ENCODE measurements around the gene EFCAB5. TPM values are rescaled to one million over a fixed set of nuclear protein-coding genes. Genes with fewer than 3 reads are reported as not detected.
"Not testable (repeated sequence)": the region's sequence is repeated elsewhere in the genome, so short reads cannot be mapped to it uniquely, and the experiment has no call there.

Gene EFCAB5
- total RNA-seq, 2 experiments from 2014 or later: 0.27 to 0.54 TPM

- Mint-ChIP-seq H3K27me3 (no peaks in the 10 kb centered on the region), H3K4me1 (peaks cover 5% of the 10 kb centered on the region), H3K27ac (no peak overlapping the region), H3K9me3 (ENCODE audit: low read depth) (no peaks in the 10 kb centered on the region), H3K4me3 (no peak overlapping the region), H3K36me3 (ENCODE audit: low read depth) (no peaks in the 10 kb centered on the region)
- POLR2A ChIA-PET: no interaction called here
- CTCF ChIA-PET: interaction anchor here (1.2 to 1.3 kb wide), 2 partner anchors 12 to 24 kb away, joined by 3 read pairs; no protein-coding TSS in a partner anchor
- ATAC-seq (no peak), DNase-seq (no peak)
- intact Hi-C loops (cut with DNase I, micrococcal nuclease): no loop called here
Observed at GRCh38 chr17:30101686-30102390, 160.4 kb downstream of the EFCAB5 start.

GRCh38 chr17:30103921-30104320 lies 162.5 kb downstream of the EFCAB5 start:
- CTCF ChIA-PET: interaction anchor here (0.6 to 4.4 kb wide), 37 partner anchors 10 to 730 kb away, joined by 3 to 64 read pairs (median 6); partner anchors contain the start of genes BLMH, NSRP1 and TMIGD1
- no peaks in the 10 kb centered on the region for H3K36me3 Mint-ChIP-seq (ENCODE audit: low read depth)
- H3K27me3 Mint-ChIP-seq: peaks cover 2% of the 10 kb centered on the region
- peaks cover 5% of the 10 kb centered on the region for H3K4me1 Mint-ChIP-seq
- intact Hi-C loops (cut with DNase I, micrococcal nuclease): loop anchor here (1.0 to 2.0 kb wide), 3 partner anchors 133 to 615 kb away; no protein-coding TSS in a partner anchor
- no peak for DNase-seq
- H3K27ac Mint-ChIP-seq: no peak overlapping the region
- H3K4me3 Mint-ChIP-seq: no peak overlapping the region
- ATAC-seq: no peak
- POLR2A ChIA-PET: no interaction called here
- H3K9me3 Mint-ChIP-seq (ENCODE audit: low read depth): no peaks in the 10 kb centered on the region

GRCh38 chr17:30104575-30105339 lies 163.3 kb downstream of the EFCAB5 start:
- ChIA-PET POLR2A (interaction anchor here (0.6 to 0.7 kb wide), 2 partner anchors 14 to 31 kb away, joined by 6 to 7 read pairs; no protein-coding TSS in a partner anchor), CTCF (interaction anchor here (0.5 to 4.4 kb wide), 61 partner anchors 9 to 957 kb away, joined by 3 to 64 read pairs (median 4); partner anchors contain the start of genes BLMH, NSRP1 and TMIGD1)
- intact Hi-C loops (cut with DNase I, micrococcal nuclease): loop anchor here (1.0 to 5.0 kb wide), 4 partner anchors 132 to 614 kb away; partner anchors contain the start of gene SLC6A4 (in 1 of the 2)
- peak; percentile 97 for ATAC-seq
- peak; percentile 81 for DNase-seq
- Mint-ChIP-seq H3K4me3 (peak overlapping the region; percentile 67), H3K9me3 (ENCODE audit: low read depth) (no peaks in the 10 kb centered on the region), H3K36me3 (ENCODE audit: low read depth) (no peaks in the 10 kb centered on the region), H3K27me3 (peaks cover 2% of the 10 kb centered on the region), H3K4me1 (peaks cover 5% of the 10 kb centered on the region), H3K27ac (peak overlapping the region; percentile 24)

GRCh38 chr17:30112794-30113193 lies 171.4 kb downstream of the EFCAB5 start:
- Mint-ChIP-seq H3K4me3 (no peak overlapping the region), H3K4me1 (peaks cover 10% of the 10 kb centered on the region), H3K9me3 (ENCODE audit: low read depth) (no peaks in the 10 kb centered on the region), H3K27me3 (peaks cover under 1% of the 10 kb centered on the region), H3K36me3 (ENCODE audit: low read depth) (peaks cover 5% of the 10 kb centered on the region), H3K27ac (no peak overlapping the region)
- ATAC-seq (no peak), DNase-seq (no peak)
- ChIA-PET CTCF (interaction anchor here (1.0 to 5.4 kb wide), 4 partner anchors 8 to 41 kb away, joined by 3 to 30 read pairs (median 18); no protein-coding TSS in a partner anchor), POLR2A (no interaction called here)
- intact Hi-C loops (cut with DNase I, micrococcal nuclease): loop anchor here in 1 of 2 experiments (10.0 kb wide), 1 partner anchor 488 kb away; the partner anchor contains the start of gene CORO6

GRCh38 chr17:30113213-30113612 lies 171.8 kb downstream of the EFCAB5 start:
- Mint-ChIP-seq H3K4me3 (no peak overlapping the region), H3K27ac (no peak overlapping the region), H3K4me1 (peaks cover 14% of the 10 kb centered on the region), H3K9me3 (ENCODE audit: low read depth) (no peaks in the 10 kb centered on the region), H3K27me3 (no peaks in the 10 kb centered on the region), H3K36me3 (ENCODE audit: low read depth) (peaks cover 8% of the 10 kb centered on the region)
- ATAC-seq: peak; percentile 3
- ChIA-PET POLR2A (no interaction called here), CTCF (interaction anchor here (1.0 to 5.4 kb wide), 6 partner anchors 8 to 245 kb away, joined by 3 to 30 read pairs (median 4); no protein-coding TSS in a partner anchor)
- DNase-seq: peak; percentile 40
- intact Hi-C loops (cut with DNase I, micrococcal nuclease): loop anchor here in 1 of 2 experiments (10.0 kb wide), 1 partner anchor 488 kb away; the partner anchor contains the start of gene CORO6

- H3K4me3 Mint-ChIP-seq: peak overlapping the region; percentile 90
- no peaks in the 10 kb centered on the region for H3K9me3 Mint-ChIP-seq (ENCODE audit: low read depth)
- ChIA-PET POLR2A (no interaction called here), CTCF (interaction anchor here (2.4 to 5.4 kb wide), 2 partner anchors 9 to 11 kb away, joined by 21 to 30 read pairs; no protein-coding TSS in a partner anchor)
- H3K27me3 Mint-ChIP-seq: no peaks in the 10 kb centered on the region
- H3K36me3 Mint-ChIP-seq (ENCODE audit: low read depth): peaks cover 29% of the 10 kb centered on the region
- peak overlapping the region; percentile 98 for H3K27ac Mint-ChIP-seq
- intact Hi-C loops (cut with DNase I, micrococcal nuclease): loop anchor here (1.0 to 10.0 kb wide), 13 partner anchors 176 to 726 kb away; partner anchors contain the start of genes CORO6 (in 1 of the 2), CPD (in 1 of the 2), CRLF3 (in 1 of the 2) and GOSR1 (in 1 of the 2)
- ATAC-seq: peak; percentile 22
- DNase-seq: no peak
- H3K4me1 Mint-ChIP-seq: peaks cover 35% of the 10 kb centered on the region
Observed at GRCh38 chr17:30116345-30116660, 174.9 kb downstream of the EFCAB5 start.

GRCh38 chr17:30116661-30117551 lies 175.5 kb downstream of the EFCAB5 start, which contains the start of gene NSRP1:
Gene NSRP1 (plus strand): TSS chr17:30116816. CDS start chr17:30116844, 28 bp downstream.
- ATAC-seq (peak; percentile 95), DNase-seq (peak; percentile 97)
- Mint-ChIP-seq H3K27me3 (no peaks in the 10 kb centered on the region), H3K36me3 (ENCODE audit: low read depth) (peaks cover 32% of the 10 kb centered on the region), H3K4me3 (peak within 1 kb of the TSS; percentile 90), H3K9me3 (ENCODE audit: low read depth) (no peaks in the 10 kb centered on the region), H3K27ac (peak within 1 kb of the TSS; percentile 98), H3K4me1 (peaks cover 41% of the 10 kb centered on the region)
- ChIA-PET POLR2A (interaction anchor here (0.7 to 1.0 kb wide), 2 partner anchors 9 to 118 kb away, joined by 3 read pairs; no protein-coding TSS in a partner anchor), CTCF (interaction anchor here (0.6 to 5.4 kb wide), 8 partner anchors 9 to 993 kb away, joined by 3 to 30 read pairs (median 4); partner anchors contain the start of genes CRLF3 and GOSR1)
- intact Hi-C loops (cut with DNase I, micrococcal nuclease): loop anchor here (1.0 to 10.0 kb wide), 13 partner anchors 175 to 726 kb away; partner anchors contain the start of genes CORO6 (in 1 of the 2), CPD (in 1 of the 2), CRLF3 (in 1 of the 2) and GOSR1 (in 1 of the 2)

- DNase-seq (no peak), ATAC-seq (no peak)
- no peaks in the 10 kb centered on the region for H3K27me3 Mint-ChIP-seq
- intact Hi-C loops (cut with DNase I, micrococcal nuclease): loop anchor here (2.0 to 10.0 kb wide), 8 partner anchors 215 to 727 kb away; partner anchors contain the start of genes CORO6 (in 1 of the 2), CRLF3 (in 1 of the 2), GOSR1 (in 1 of the 2) and TAOK1 (in 1 of the 2)
- CTCF ChIA-PET: interaction anchor here (0.7 to 2.4 kb wide), 6 partner anchors 9 to 706 kb away, joined by 3 to 21 read pairs (median 3); partner anchors contain the start of genes CRLF3 and GOSR1
- H3K9me3 Mint-ChIP-seq (ENCODE audit: low read depth): no peaks in the 10 kb centered on the region
- POLR2A ChIA-PET: interaction anchor here (0.7 to 1.0 kb wide), 2 partner anchors 9 to 117 kb away, joined by 3 read pairs; no protein-coding TSS in a partner anchor
- H3K36me3 Mint-ChIP-seq (ENCODE audit: low read depth): peaks cover 38% of the 10 kb centered on the region
- H3K27ac Mint-ChIP-seq: peak overlapping the region; percentile 98
- H3K4me3 Mint-ChIP-seq: peak overlapping the region; percentile 90
- peaks cover 40% of the 10 kb centered on the region for H3K4me1 Mint-ChIP-seq
Observed at GRCh38 chr17:30117675-30118081, 176.2 kb downstream of the EFCAB5 start.

- not testable (repeated sequence) for DNase-seq; H3K27me3 Mint-ChIP-seq; H3K9me3 Mint-ChIP-seq (ENCODE audit: low read depth); ATAC-seq
- Mint-ChIP-seq H3K27ac (peak overlapping the region; percentile 98), H3K4me1 (peaks cover 37% of the 10 kb centered on the region), H3K4me3 (peak overlapping the region; percentile 90), H3K36me3 (ENCODE audit: low read depth) (peaks cover 39% of the 10 kb centered on the region)
- intact Hi-C loops (cut with DNase I, micrococcal nuclease): loop anchor here (5.0 to 10.0 kb wide), 5 partner anchors 264 to 704 kb away; partner anchors contain the start of genes CORO6 (in 1 of the 2) and CRLF3 (in 1 of the 2)
- ChIA-PET CTCF (interaction anchor here (1.1 to 2.4 kb wide), 5 partner anchors 8 to 359 kb away, joined by 3 to 21 read pairs (median 5); partner anchors contain the start of gene GOSR1), POLR2A (interaction anchor here (0.6 kb wide), 3 partner anchors 13 to 799 kb away, joined by 3 to 8 read pairs (median 7); no protein-coding TSS in a partner anchor)
Observed at GRCh38 chr17:30118635-30119034, 177.2 kb downstream of the EFCAB5 start.
